PC-9 (cell line): ENCODE results near the gene C1orf94. TPM values are rescaled to one million over a fixed set of nuclear protein-coding genes. Genes with fewer than 3 reads are reported as not detected.
"Not testable (repeated sequence)": the region's sequence is repeated elsewhere in the genome, so short reads cannot be mapped to it uniquely, and the experiment has no call there.

Experiments used
- BruUV-seq: library from RNA; stranded (reverse); fragments of 400-500 nt; replicated peaks from 2 replicates; lab custom pipeline; 2021; lab: Mats Ljungman, UMichigan
- CTCF ChIA-PET: fragments of 300-600 bp; sonication (Branson Sonifier 250); formaldehyde crosslinking; loops from one replicate; lab custom pipeline; 2022; ENCODE audit warnings: antibody characterized with exemption; lab: Charles Lee
- POLR2A ChIA-PET: fragments of 300-600 bp; sonication (Branson Sonifier 250); formaldehyde crosslinking; loops from one replicate; lab custom pipeline; 2022; ENCODE audit warnings: antibody characterized with exemption; ENCODE audit not compliant: unreplicated experiment; lab: Charles Lee
- DNase-seq, 2 experiments: peaks; one replicate each; pipeline versions ENCODE4 v3.0.0 to v3.0.0-alpha.2; 2015 to 2022; ENCODE audit warnings: mixed read lengths in 1 of 2
- H2AFZ ChIP-seq: fragments of 200-600 bp; sonication (generic); 2 replicates; pipeline ENCODE4 v1.8.1; 2017; ENCODE audit warnings: antibody characterized with exemption
- H3F3A ChIP-seq: fragments of 200-600 bp; sonication (generic); 2 replicates; pipeline ENCODE4 v1.8.1; 2017; ENCODE audit warnings: antibody characterized with exemption, mild to moderate bottlenecking, low read depth; ENCODE audit not compliant: insufficient read depth
- H3K27ac ChIP-seq: fragments of 200-600 bp; sonication (generic); 2 replicates; pipeline ENCODE4 v1.6.1; 2016; ENCODE audit warnings: mixed run types
- H3K27me3 ChIP-seq: fragments of 200-600 bp; sonication (generic); 2 replicates; pipeline ENCODE4 v1.6.1; 2016; ENCODE audit warnings: low read depth, mixed run types; ENCODE audit not compliant: insufficient read depth
- H3K36me3 ChIP-seq: fragments of 200-600 bp; sonication (generic); 2 replicates; pipeline ENCODE4 v1.6.1; 2016; ENCODE audit warnings: low read depth, mixed run types
- H3K4me1 ChIP-seq: fragments of 200-600 bp; sonication (generic); replicated peaks from 2 replicates; pipeline ENCODE4 v1.6.1; 2016; ENCODE audit warnings: mixed run types; ENCODE audit not compliant: insufficient read depth
- H3K4me2 ChIP-seq: fragments of 200-600 bp; sonication (generic); 2 replicates; pipeline ENCODE4 v1.6.1; 2017; ENCODE audit warnings: mixed run types
- H3K4me3 ChIP-seq: fragments of 200-600 bp; sonication (generic); 2 replicates; pipeline ENCODE4 v1.6.1; 2016; ENCODE audit warnings: mixed run types
- H3K79me2 ChIP-seq: fragments of 200-600 bp; sonication (generic); 2 replicates; pipeline ENCODE4 v1.6.1; 2017; ENCODE audit warnings: low read depth, mixed run types
- H3K9me2 ChIP-seq: fragments of 200-600 bp; sonication (generic); 2 replicates; pipeline ENCODE4 v1.8.1; 2017; ENCODE audit warnings: mild to moderate bottlenecking; ENCODE audit not compliant: insufficient read depth
- H3K9me3 ChIP-seq: fragments of 200-600 bp; sonication (generic); 2 replicates; pipeline ENCODE4 v1.8.1; 2016; ENCODE audit warnings: low read depth; ENCODE audit not compliant: insufficient read depth
- H4K20me1 ChIP-seq: fragments of 200-600 bp; sonication (generic); 2 replicates; pipeline ENCODE4 v1.8.1; 2017; ENCODE audit not compliant: insufficient read depth
- EZH2 ChIP-seq: fragments of 200-600 bp; sonication (generic); IDR thresholded peaks from 2 replicates; pipeline ENCODE4 v1.8.0; 2017; ENCODE audit warnings: antibody characterized with exemption, low read depth
- intact Hi-C: fragments of 100-400 bp; cut with micrococcal nuclease; formaldehyde crosslinking; loops from one replicate; pipeline ENCODE4 v1.10.0; 2022; ENCODE audit not compliant: unreplicated experiment
- total RNA-seq: library from RNA; stranded (reverse); gene quantifications from 2 replicates; pipeline ENCODE4 v1.2.3, GENCODE V29; 2021
- TF ChIP-seq, protein P1 (sequence below): fragments of 200-600 bp; sonication (generic); conservative IDR thresholded peaks from 2 replicates; pipeline ENCODE4 v1.6.1; 2017; ENCODE audit warnings: mixed run types, antibody characterized with exemption, mild to moderate bottlenecking, moderate library complexity

C1orf94 gene
- total RNA-seq, 1 experiment from 2014 or later: not detected

DNA sequence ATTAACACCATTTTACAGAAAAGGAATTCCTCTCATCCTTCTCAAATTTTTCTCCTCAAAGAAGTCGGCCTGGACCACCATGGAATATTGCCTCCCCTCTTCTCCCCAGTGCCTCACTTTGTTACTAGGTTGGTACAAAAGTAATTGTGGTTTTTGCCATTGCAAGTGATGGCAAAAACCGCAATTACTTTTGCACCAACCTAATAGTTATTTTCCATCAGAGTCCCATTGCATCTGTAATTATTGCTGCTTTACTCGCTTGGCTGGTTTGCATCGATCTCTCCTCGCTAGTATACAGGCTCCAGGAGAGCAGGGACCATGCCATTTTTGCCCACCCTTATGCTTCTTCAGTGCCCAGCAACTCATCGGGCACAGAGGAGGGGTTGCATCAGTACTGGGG, 963 bp upstream of the C1orf94 start:
- ChIA-PET CTCF (no interaction called here), POLR2A (no interaction called here)
- Histone ChIP-seq H3K27ac (no peak overlapping the region), H3F3A (no peaks in the 10 kb centered on the region), H3K4me2 (no peak overlapping the region), H3K27me3 (peaks cover 17% of the 10 kb centered on the region), H3K4me3 (no peak overlapping the region), H3K4me1 (no peaks in the 10 kb centered on the region), H3K79me2 (no peaks in the 10 kb centered on the region), H3K36me3 (no peaks in the 10 kb centered on the region), H2AFZ (no peak overlapping the region), H4K20me1 (no peaks in the 10 kb centered on the region), H3K9me2 (no peaks in the 10 kb centered on the region), H3K9me3 (no peaks in the 10 kb centered on the region)
- TF ChIP-seq, protein P1, sequence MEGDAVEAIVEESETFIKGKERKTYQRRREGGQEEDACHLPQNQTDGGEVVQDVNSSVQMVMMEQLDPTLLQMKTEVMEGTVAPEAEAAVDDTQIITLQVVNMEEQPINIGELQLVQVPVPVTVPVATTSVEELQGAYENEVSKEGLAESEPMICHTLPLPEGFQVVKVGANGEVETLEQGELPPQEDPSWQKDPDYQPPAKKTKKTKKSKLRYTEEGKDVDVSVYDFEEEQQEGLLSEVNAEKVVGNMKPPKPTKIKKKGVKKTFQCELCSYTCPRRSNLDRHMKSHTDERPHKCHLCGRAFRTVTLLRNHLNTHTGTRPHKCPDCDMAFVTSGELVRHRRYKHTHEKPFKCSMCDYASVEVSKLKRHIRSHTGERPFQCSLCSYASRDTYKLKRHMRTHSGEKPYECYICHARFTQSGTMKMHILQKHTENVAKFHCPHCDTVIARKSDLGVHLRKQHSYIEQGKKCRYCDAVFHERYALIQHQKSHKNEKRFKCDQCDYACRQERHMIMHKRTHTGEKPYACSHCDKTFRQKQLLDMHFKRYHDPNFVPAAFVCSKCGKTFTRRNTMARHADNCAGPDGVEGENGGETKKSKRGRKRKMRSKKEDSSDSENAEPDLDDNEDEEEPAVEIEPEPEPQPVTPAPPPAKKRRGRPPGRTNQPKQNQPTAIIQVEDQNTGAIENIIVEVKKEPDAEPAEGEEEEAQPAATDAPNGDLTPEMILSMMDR: no peak
- no peak for TF ChIP-seq EZH2
- no peak for DNase-seq
- BruUV-seq: no TSS peak
- intact Hi-C loops: no loop called here

- H3F3A ChIP-seq: no peaks in the 10 kb centered on the region
- H3K4me1 ChIP-seq: no peaks in the 10 kb centered on the region
- H3K79me2 ChIP-seq: no peaks in the 10 kb centered on the region
- CTCF ChIA-PET: no interaction called here
- H3K4me3 ChIP-seq: no peak overlapping the region
- no peak overlapping the region for H2AFZ ChIP-seq
- H3K9me3 ChIP-seq: no peaks in the 10 kb centered on the region
- H3K4me2 ChIP-seq: no peak overlapping the region
- H3K27me3 ChIP-seq: peaks cover 14% of the 10 kb centered on the region
- no peaks in the 10 kb centered on the region for H3K9me2 ChIP-seq
- POLR2A ChIA-PET: no interaction called here
- DNase-seq: no peak
- no peak overlapping the region for H3K27ac ChIP-seq
- H3K36me3 ChIP-seq: no peaks in the 10 kb centered on the region
- no peaks in the 10 kb centered on the region for H4K20me1 ChIP-seq
- TF ChIP-seq, protein P1: no peak
- TF ChIP-seq EZH2: no peak
- intact Hi-C loops: no loop called here
- no TSS peak for BruUV-seq
Measured at GRCh38 chr1:34178072-34178471, 1.4 kb downstream of the C1orf94 start.

DNA sequence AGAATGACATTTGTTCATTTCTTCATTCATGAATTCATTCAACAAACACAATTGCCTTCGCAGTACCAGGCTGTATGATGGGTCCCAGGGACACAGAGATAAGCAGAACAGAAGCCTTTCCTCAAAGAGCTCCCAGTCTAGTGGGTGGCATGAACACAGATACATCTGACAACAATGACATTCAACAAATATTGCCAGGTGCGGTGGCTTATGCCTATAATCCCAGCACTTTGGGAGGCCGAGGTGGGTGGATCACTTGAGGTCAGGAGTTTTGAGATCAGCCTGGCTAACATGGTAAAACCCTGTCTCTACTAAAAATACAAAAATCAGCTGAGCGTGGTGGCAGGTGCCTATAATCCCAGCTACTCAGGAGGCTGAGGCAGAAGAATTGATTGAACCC, 6.7 kb downstream of the C1orf94 start:
- H3K9me3 ChIP-seq, BruUV-seq, H3F3A ChIP-seq, H3K9me2 ChIP-seq, H3K4me2 ChIP-seq, H3K79me2 ChIP-seq, H3K27ac ChIP-seq, CTCF ChIA-PET, H3K36me3 ChIP-seq, POLR2A ChIA-PET, intact Hi-C loops, H3K4me3 ChIP-seq, DNase-seq, H2AFZ ChIP-seq, H3K4me1 ChIP-seq, H4K20me1 ChIP-seq: not testable (repeated sequence)
- H3K27me3 ChIP-seq: peaks cover 25% of the 10 kb centered on the region

GRCh38 chr1:34186741-34187494, 10.2 kb downstream of the C1orf94 start:
- Histone ChIP-seq H3K9me3 (no peaks in the 10 kb centered on the region), H3K36me3 (no peaks in the 10 kb centered on the region), H3K27ac (no peak overlapping the region), H3K79me2 (no peaks in the 10 kb centered on the region), H3K9me2 (no peaks in the 10 kb centered on the region), H2AFZ (no peak overlapping the region), H3K4me2 (no peak overlapping the region), H4K20me1 (no peaks in the 10 kb centered on the region), H3K4me3 (no peak overlapping the region), H3K27me3 (peaks cover 26% of the 10 kb centered on the region), H3F3A (no peaks in the 10 kb centered on the region), H3K4me1 (no peaks in the 10 kb centered on the region)
- no peak for DNase-seq
- TF ChIP-seq EZH2: no peak
- TF ChIP-seq, protein P1: no peak
- no TSS peak for BruUV-seq
- CTCF ChIA-PET: no interaction called here
- intact Hi-C loops: no loop called here
- POLR2A ChIA-PET: no interaction called here
